ENCODE data around the gene SUN2.

The SUN2 gene

DNA sequence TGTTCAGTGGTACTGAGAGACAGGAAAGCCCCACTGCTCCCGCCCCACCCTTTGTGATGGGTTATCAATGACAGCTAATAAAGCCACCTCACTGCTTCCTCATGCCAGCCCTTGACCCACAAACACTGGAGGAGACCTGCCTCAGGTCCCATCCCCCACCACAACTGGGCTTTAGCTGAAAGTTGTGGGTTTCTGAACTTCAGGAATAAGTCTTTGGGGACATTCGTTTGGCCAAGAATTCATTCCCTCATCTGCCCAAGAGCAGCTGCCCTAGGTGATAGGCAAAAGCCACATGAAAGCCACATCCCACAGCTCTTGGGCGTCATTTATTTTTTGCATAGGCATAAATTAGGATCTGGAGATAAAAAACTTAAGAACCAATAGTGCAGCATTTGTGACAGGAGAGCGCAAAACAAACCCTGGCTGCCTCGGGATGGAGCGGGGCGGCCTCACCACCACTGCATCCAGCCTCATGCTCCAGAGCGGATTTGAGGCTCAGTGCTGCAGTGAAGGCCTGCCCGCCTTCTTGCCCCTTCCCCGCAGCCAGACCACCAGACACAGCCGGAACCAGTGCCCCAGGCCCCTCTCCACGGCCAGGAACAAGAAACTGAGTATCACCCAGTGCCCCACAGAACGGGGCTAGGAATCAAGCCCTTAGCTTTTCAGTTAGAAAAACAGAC, 21.2 kb downstream of the SUN2 start:
- DNase-seq: no peak

DNA sequence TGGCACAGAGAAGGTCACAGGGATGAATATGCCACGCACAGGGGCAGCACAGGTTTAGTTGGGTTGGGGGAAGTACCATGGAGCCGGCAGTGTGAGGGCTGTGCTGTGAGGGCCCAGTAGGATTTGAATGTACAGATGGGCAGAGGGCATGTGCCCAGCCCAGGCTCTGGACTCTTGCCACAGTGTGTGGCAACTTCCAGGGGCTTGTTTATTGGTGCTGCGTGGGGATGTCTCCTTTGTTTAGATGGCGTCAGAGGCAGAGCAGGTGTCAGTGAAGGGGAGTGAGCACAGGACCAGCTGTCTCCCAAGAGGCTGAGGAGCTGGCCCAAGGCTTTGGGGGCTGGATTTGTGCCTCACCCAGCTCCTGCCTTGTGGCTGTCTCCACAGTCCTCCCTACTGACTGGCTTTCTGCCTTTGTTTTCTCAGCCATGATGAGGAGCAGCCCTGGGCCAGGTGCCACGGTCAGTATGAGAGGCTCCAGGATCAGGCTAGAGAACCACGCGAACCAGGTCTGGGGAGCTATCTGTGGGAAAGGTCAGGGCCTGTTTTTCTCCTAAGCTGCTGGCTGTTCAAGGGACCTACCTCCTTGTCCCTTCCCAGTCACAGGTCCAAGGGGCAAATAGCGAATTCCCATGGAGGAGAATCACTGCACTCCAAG, 21.9 kb downstream of the SUN2 start:
- no peak for DNase-seq

DNA sequence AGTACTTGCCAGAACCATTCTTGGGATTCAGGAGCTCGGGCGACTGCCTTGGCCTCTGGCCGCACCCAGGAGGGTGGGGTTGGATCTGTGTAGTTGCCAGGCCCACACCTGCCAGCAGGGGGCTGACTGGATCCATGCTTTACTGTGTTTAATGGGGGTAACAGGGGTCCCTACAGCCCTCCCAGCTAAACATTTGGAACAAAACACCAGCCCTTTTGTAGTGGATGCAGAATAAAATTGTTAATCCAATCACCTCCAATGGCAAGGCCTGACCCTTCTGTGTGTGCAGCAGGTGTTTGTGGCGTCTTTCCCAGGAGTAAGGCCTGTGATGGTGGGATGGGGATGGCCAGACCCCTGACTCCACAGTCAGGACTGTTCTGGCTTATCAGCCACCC, 22.5 kb downstream of the SUN2 start:
- DNase-seq: no peak

DNA sequence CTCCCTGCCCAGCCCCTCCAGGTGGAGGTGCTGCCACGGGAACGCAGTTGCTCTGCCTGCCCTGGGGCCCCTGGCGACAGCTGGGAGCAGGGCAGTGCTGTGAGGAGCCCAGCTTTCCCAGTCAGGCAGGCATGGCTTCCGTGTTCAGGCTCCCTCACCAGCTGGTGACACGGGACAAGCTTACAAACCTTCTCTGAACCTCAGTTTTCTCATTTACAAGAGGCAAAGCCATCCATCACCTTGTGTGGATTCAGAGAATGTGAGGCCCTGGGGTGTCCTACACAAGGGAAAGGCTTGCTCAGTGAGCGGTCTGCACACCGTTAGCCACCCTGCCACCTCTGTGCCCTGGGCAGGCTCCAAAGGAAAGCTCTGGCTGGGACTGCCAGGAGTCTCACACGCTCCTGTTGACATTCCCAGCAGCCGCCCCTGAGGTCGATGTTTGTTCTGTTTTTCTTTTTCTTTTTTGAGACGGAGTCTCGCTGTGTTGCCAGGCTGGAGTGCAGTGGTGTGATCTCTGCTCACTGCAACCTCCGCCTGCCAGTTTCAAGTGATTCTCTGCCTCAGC, 23.5 kb downstream of the SUN2 start:
- DNase-seq: no peak

GRCh38 chr22:38731703-38732161, 24.1 kb downstream of the SUN2 start:
- no peak for DNase-seq

- DNase-seq: no peak
Observed at GRCh38 chr22:38730411-38730871, 25.4 kb downstream of the SUN2 start.

- no peak for DNase-seq
Observed at GRCh38 chr22:38729946-38730345, 25.9 kb downstream of the SUN2 start.

GRCh38 chr22:38728871-38729796, 26.7 kb downstream of the SUN2 start:
- no peak for DNase-seq

- no peak for DNase-seq
Observed at GRCh38 chr22:38727530-38728451, 28.0 kb downstream of the SUN2 start.

DNA sequence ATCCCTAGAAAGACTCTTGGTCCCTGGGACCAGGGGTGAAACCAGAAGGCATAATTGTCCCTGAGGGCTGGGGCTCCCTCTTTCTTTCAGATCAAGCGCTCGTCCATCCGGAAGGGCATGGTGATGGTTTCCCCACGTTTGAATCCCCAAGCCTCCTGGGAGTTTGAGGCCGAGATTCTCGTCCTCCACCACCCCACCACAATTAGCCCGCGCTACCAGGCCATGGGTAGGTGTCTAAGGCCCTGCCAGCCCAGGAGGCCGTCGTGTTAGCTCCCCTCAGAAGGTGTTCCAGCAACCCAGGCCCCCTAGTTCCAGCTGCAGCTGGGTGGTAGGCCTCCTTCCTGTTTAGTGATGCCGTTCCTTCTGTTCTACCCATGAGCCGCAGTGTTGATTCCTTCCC, 28.7 kb downstream of the SUN2 start:
- no peak for DNase-seq

DNA sequence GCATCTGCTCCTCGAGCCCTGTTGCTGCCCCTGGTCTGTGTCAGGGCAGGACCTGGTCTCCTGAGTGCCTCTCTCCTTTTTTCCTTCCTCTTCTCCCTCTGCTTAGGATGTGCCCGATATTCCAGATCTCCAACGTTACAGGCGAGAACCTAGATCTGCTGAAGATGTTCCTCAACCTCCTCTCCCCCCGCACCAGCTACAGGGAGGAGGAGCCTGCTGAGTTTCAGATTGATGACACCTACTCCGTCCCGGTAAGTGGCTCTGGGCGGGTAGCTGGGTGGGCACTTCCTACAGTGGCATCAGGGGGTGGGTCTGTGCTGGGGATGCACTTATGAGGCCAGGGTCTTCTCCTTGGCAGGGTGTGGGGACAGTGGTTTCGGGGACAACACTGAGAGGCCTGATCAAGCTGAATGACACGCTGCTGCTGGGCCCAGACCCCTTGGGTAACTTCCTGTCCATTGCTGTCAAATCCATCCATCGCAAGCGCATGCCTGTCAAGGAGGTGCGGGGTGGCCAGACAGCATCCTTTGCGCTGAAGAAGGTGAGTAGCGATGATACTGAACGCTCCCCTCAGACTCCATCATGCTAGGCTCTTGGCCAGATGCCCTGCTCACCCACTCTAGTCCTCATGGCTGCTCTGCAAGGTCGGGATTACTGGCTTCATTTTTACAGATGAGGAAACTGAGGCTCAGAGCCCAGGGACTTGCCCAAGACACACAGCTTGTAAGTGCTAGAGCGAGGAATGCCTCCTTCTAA, 29.7 kb downstream of the SUN2 start:
- DNase-seq: no peak

DNA sequence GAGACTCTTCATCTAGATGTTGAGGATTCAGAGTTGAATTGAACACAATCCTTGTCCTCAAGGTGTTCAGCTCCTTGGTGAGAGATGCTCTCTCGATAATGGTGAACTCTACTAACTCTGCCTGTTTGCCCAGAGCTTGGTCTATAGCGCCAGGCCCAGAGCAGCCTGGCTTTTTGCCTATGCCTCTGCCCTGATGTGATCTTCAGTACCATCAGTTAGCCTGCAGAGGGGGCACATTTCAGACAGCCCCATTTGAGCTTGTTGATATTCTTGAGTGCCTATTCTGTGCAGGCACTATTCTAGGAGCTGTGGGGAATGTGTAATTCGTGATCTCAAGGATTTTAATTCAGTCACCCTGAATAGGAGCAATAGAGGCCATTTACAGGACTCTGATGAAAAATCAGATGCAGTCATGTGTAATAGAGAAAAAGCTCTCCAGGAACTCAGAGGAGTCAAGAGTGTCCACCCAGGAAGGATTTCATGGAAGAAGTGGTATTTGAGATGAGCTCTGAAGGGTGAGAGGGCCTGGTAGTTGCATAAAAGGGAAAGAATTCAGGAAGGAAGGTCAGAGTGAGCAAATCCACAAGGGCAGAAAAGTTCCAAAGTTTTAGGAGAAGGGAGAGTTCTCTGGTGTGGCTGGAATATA, 30.7 kb downstream of the SUN2 start:
- no peak for DNase-seq

GRCh38 chr22:38724176-38724575, 31.6 kb downstream of the SUN2 start:
- DNase-seq: no peak

DNA sequence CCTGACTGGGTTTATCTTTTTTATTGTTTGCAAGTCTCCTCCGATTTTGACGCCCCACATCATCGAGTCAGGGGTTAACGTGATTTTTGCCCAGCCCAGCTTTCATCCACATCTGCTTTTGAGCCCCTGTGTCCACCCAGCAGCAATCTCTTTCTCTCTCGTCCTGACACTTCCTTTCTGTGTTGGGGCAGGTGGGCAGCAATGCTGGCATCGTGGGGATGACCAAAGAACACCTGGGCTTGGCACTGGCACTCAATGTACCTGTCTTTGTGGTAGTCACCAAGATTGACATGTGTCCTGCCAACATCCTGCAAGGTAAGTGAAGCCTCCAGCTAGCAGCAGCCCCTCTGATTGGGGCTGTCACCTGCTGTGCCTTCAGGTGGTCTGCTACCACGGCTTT, 34.2 kb downstream of the SUN2 start:
- no peak for DNase-seq

- no peak for DNase-seq
Observed at GRCh38 chr22:38720350-38720749, 35.4 kb downstream of the SUN2 start.

GRCh38 chr22:38719196-38719595, 36.6 kb downstream of the SUN2 start:
- no peak for DNase-seq

DNA sequence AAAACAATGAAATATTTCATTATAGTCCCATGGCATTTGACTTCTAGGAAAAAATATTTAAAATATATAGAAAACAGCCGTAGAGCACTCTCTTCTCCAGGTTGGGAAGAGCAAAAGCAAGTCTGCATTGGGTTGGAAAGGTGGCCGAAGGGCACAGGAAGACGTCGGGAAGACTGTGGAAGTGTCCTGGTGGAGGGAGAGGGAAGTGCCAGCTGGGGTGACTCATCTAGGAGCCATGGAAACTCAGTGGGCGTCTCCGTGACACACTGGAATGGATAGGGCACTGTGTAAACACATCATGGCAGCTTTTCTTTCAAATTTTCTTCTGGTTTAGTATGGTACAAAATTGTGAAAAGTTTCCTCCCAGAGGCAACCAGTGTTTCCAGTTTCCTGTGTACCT, 37.4 kb downstream of the SUN2 start:
- no peak for DNase-seq

DNA sequence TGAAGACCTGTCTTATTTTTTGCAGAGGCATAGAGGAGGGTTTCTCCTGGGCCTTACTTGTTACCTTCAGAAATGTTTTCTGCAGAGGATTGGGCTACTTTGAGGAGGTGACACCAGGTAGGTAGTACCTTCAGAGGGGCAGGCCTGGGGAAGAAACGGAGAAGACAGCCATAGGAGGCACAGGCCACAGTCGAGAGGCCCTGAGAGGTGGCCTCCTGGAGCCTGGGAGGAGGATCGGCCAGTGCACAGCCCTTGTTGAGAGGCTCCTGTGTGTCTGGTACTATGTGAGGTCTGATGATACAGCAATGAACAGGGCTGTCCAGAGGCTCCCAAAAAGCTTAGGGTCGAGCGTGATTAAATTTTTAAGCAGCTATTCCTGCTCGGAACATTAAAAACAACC, 38.6 kb downstream of the SUN2 start:
- no peak for DNase-seq

DNA sequence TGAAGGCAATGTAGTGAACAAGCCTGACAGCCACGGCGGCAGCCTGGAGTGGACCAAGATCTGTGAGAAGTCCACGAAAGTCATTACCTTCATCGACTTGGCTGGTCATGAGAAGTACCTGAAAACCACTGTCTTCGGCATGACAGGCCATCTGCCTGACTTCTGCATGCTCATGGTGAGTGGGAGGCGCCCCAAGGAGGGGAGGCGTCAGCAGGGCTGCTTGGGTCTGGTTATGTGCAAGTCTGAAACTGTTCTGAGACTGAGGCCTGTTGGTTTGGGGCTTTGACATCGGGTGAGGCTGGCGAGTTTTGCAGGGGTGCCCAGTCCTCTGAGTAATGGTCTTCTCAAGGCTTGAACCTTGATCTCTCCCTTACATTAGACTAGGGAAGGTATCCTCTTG, 39.0 kb downstream of the SUN2 start:
- DNase-seq: no peak

DNA sequence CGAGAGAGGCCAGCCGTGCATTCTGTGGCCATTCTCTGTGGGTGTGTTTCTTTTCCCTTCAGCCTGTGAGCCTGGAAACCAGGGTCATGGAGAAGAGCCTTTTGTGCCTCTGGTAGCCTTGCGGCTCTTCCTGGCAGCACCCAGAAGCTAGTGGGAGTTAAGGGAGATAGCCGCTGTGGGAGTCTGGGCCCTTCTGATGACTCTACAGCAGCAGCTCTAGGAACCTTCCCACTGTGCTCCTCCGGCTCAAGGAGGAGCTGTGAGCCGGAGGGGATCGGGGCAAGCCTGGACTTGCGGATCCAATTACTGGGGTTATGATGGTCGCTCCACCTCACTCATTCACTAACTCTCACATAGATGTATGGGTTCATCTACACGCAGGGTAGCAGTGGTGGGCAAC, 39.5 kb downstream of the SUN2 start:
- DNase-seq: no peak

DNA sequence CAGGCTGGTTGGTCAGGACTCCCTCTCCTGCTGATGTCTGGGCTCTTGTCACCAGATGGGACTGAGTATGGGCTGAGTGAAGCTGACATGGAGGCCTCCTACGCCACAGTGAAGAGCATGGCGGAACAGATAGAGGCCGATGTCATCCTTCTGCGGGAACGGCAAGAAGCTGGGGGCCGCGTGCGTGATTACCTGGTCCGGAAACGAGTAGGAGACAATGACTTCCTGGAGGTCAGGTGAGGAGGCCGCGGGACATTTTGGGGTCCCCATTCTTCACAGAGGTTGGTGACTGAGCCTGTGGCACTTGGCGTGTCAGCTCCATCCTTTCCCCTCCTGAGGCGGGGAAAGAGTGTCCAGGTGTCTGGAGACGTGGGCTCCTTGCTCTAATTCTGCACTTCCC, 39.9 kb downstream of the SUN2 start:
- DNase-seq: no peak

Measured in NCI-H1048 (cell line).